Activated T-cell treated with anti-CD3 and anti-CD28 coated beads for 4 hours (primary cell): ENCODE results near the gene CGB5.
A peak's percentile ranks its signal among the peaks of the same experiment; 100 is the strongest.
"Not testable (repeated sequence)": the region's sequence is repeated elsewhere in the genome, so short reads cannot be mapped to it uniquely, and the experiment has no call there.

Source experiments
- DNase-seq: peaks from one replicate; pipeline ENCODE4 v3.0.0-alpha.2; 2020

Gene CGB5

GRCh38 chr19:49022116-49022515, 21.5 kb upstream of the CGB5 start:
- no peak for DNase-seq

- not testable (repeated sequence) for DNase-seq
Observed at GRCh38 chr19:49024233-49024632, 19.4 kb upstream of the CGB5 start, which contains the start of gene CGB3. Gene CGB3, minus strand, starts transcription at chr19:49024333. Its CDS starts 362 bp downstream, at chr19:49023971.

- DNase-seq = not testable (repeated sequence)
Observed at GRCh38 chr19:49025088-49025487, 18.6 kb upstream of the CGB5 start.

GRCh38 chr19:49025599-49025998, 18.0 kb upstream of the CGB5 start:
- DNase-seq = not testable (repeated sequence)

- DNase-seq = not testable (repeated sequence)
Observed at GRCh38 chr19:49028686-49029085, 15.0 kb upstream of the CGB5 start.

GRCh38 chr19:49029749-49030148, 13.9 kb upstream of the CGB5 start:
- DNase-seq = not testable (repeated sequence)

- not testable (repeated sequence) for DNase-seq
Observed at GRCh38 chr19:49030323-49030722, 13.3 kb upstream of the CGB5 start.

GRCh38 chr19:49031642-49032301, 11.9 kb upstream of the CGB5 start, which contains the start of gene CGB2:
Gene CGB2, plus strand, starts transcription at chr19:49031890. Its CDS starts 206 bp downstream, at chr19:49032096.
- peak; percentile 23 for DNase-seq

- DNase-seq = not testable (repeated sequence)
Observed at GRCh38 chr19:49036815-49037214, 6.8 kb upstream of the CGB5 start, which contains the start of gene CGB1. Gene CGB1, minus strand, starts transcription at chr19:49036895. Its CDS starts 184 bp downstream, at chr19:49036711.

- not testable (repeated sequence) for DNase-seq
Observed at GRCh38 chr19:49038111-49038510, 5.5 kb upstream of the CGB5 start.

GRCh38 chr19:49038557-49039276, 4.9 kb upstream of the CGB5 start:
- DNase-seq = not testable (repeated sequence)

- not testable (repeated sequence) for DNase-seq
Observed at GRCh38 chr19:49039736-49040135, 3.9 kb upstream of the CGB5 start.

GRCh38 chr19:49042177-49042576, 1.5 kb upstream of the CGB5 start:
- no peak for DNase-seq

GRCh38 chr19:49042666-49043065, 982 bp upstream of the CGB5 start:
- DNase-seq = not testable (repeated sequence)

- DNase-seq = not testable (repeated sequence)
Observed at GRCh38 chr19:49049011-49049410, 5.4 kb downstream of the CGB5 start, which contains the start of gene CGB8. Gene CGB8, minus strand, starts transcription at chr19:49049111. Its CDS starts 372 bp downstream, at chr19:49048739.

GRCh38 chr19:49049834-49050233, 6.2 kb downstream of the CGB5 start:
- not testable (repeated sequence) for DNase-seq

GRCh38 chr19:49050376-49051033, 6.9 kb downstream of the CGB5 start:
- not testable (repeated sequence) for DNase-seq

GRCh38 chr19:49056101-49056901, 12.7 kb downstream of the CGB5 start:
- DNase-seq = peak; percentile 35

- DNase-seq = not testable (repeated sequence)
Observed at GRCh38 chr19:49056902-49057596, 13.4 kb downstream of the CGB5 start.

- DNase-seq = peak; percentile 25
Observed at GRCh38 chr19:49057636-49058234, 14.1 kb downstream of the CGB5 start, which contains the start of gene CGB7. Gene CGB7, minus strand, starts transcription at chr19:49057749. Its CDS starts 2,374 bp downstream, at chr19:49055375.

- DNase-seq = no peak
Observed at GRCh38 chr19:49058562-49058961, 14.9 kb downstream of the CGB5 start.
